PC-9 (cell line): ENCODE measurements around the gene ATE1. TPM values are rescaled to one million over a fixed set of nuclear protein-coding genes. Genes with fewer than 3 reads are reported as not detected.

Experiments used
- BruUV-seq: library from RNA; stranded (reverse); fragments of 400-500 nt; replicated peaks from 2 replicates; lab custom pipeline; 2021; lab: Mats Ljungman, UMichigan
- CTCF ChIA-PET: fragments of 300-600 bp; sonication (Branson Sonifier 250); formaldehyde crosslinking; loops from one replicate; lab custom pipeline; 2022; ENCODE audit warnings: antibody characterized with exemption; lab: Charles Lee
- POLR2A ChIA-PET: fragments of 300-600 bp; sonication (Branson Sonifier 250); formaldehyde crosslinking; loops from one replicate; lab custom pipeline; 2022; ENCODE audit warnings: antibody characterized with exemption; ENCODE audit not compliant: unreplicated experiment; lab: Charles Lee
- DNase-seq, 2 experiments: peaks; one replicate each; pipeline versions ENCODE4 v3.0.0 to v3.0.0-alpha.2; 2015 to 2022; ENCODE audit warnings: mixed read lengths in 1 of 2
- H2AFZ ChIP-seq: fragments of 200-600 bp; sonication (generic); 2 replicates; pipeline ENCODE4 v1.8.1; 2017; ENCODE audit warnings: antibody characterized with exemption
- H3F3A ChIP-seq: fragments of 200-600 bp; sonication (generic); 2 replicates; pipeline ENCODE4 v1.8.1; 2017; ENCODE audit warnings: antibody characterized with exemption, mild to moderate bottlenecking, low read depth; ENCODE audit not compliant: insufficient read depth
- H3K27ac ChIP-seq: fragments of 200-600 bp; sonication (generic); 2 replicates; pipeline ENCODE4 v1.6.1; 2016; ENCODE audit warnings: mixed run types
- H3K27me3 ChIP-seq: fragments of 200-600 bp; sonication (generic); 2 replicates; pipeline ENCODE4 v1.6.1; 2016; ENCODE audit warnings: low read depth, mixed run types; ENCODE audit not compliant: insufficient read depth
- H3K36me3 ChIP-seq: fragments of 200-600 bp; sonication (generic); 2 replicates; pipeline ENCODE4 v1.6.1; 2016; ENCODE audit warnings: low read depth, mixed run types
- H3K4me1 ChIP-seq: fragments of 200-600 bp; sonication (generic); replicated peaks from 2 replicates; pipeline ENCODE4 v1.6.1; 2016; ENCODE audit warnings: mixed run types; ENCODE audit not compliant: insufficient read depth
- H3K4me2 ChIP-seq: fragments of 200-600 bp; sonication (generic); 2 replicates; pipeline ENCODE4 v1.6.1; 2017; ENCODE audit warnings: mixed run types
- H3K4me3 ChIP-seq: fragments of 200-600 bp; sonication (generic); 2 replicates; pipeline ENCODE4 v1.6.1; 2016; ENCODE audit warnings: mixed run types
- H3K79me2 ChIP-seq: fragments of 200-600 bp; sonication (generic); 2 replicates; pipeline ENCODE4 v1.6.1; 2017; ENCODE audit warnings: low read depth, mixed run types
- H3K9me2 ChIP-seq: fragments of 200-600 bp; sonication (generic); 2 replicates; pipeline ENCODE4 v1.8.1; 2017; ENCODE audit warnings: mild to moderate bottlenecking; ENCODE audit not compliant: insufficient read depth
- H3K9me3 ChIP-seq: fragments of 200-600 bp; sonication (generic); 2 replicates; pipeline ENCODE4 v1.8.1; 2016; ENCODE audit warnings: low read depth; ENCODE audit not compliant: insufficient read depth
- H4K20me1 ChIP-seq: fragments of 200-600 bp; sonication (generic); 2 replicates; pipeline ENCODE4 v1.8.1; 2017; ENCODE audit not compliant: insufficient read depth
- EZH2 ChIP-seq: fragments of 200-600 bp; sonication (generic); IDR thresholded peaks from 2 replicates; pipeline ENCODE4 v1.8.0; 2017; ENCODE audit warnings: antibody characterized with exemption, low read depth
- intact Hi-C: fragments of 100-400 bp; cut with micrococcal nuclease; formaldehyde crosslinking; loops from one replicate; pipeline ENCODE4 v1.10.0; 2022; ENCODE audit not compliant: unreplicated experiment
- total RNA-seq: library from RNA; stranded (reverse); gene quantifications from 2 replicates; pipeline ENCODE4 v1.2.3, GENCODE V29; 2021
- TF ChIP-seq, protein P1 (sequence below): fragments of 200-600 bp; sonication (generic); conservative IDR thresholded peaks from 2 replicates; pipeline ENCODE4 v1.6.1; 2017; ENCODE audit warnings: mixed run types, antibody characterized with exemption, mild to moderate bottlenecking, moderate library complexity

The ATE1 gene
- total RNA-seq, 1 experiment from 2014 or later: 14.8 TPM

- CTCF ChIA-PET: no interaction called here
- Histone ChIP-seq H3F3A (no peaks in the 10 kb centered on the region), H3K27me3 (no peaks in the 10 kb centered on the region), H3K4me3 (no peak overlapping the region), H4K20me1 (no peaks in the 10 kb centered on the region), H3K27ac (no peak overlapping the region), H3K4me1 (peaks cover 9% of the 10 kb centered on the region; the same call in 1 of the 2 replicates), H3K79me2 (no peaks in the 10 kb centered on the region), H3K9me3 (no peaks in the 10 kb centered on the region), H2AFZ (no peak overlapping the region), H3K9me2 (no peaks in the 10 kb centered on the region), H3K4me2 (no peak overlapping the region), H3K36me3 (no peaks in the 10 kb centered on the region)
- POLR2A ChIA-PET: no interaction called here
- no peak for DNase-seq
- intact Hi-C loops: no loop called here
- TF ChIP-seq EZH2: no peak
- TF ChIP-seq, protein P1, sequence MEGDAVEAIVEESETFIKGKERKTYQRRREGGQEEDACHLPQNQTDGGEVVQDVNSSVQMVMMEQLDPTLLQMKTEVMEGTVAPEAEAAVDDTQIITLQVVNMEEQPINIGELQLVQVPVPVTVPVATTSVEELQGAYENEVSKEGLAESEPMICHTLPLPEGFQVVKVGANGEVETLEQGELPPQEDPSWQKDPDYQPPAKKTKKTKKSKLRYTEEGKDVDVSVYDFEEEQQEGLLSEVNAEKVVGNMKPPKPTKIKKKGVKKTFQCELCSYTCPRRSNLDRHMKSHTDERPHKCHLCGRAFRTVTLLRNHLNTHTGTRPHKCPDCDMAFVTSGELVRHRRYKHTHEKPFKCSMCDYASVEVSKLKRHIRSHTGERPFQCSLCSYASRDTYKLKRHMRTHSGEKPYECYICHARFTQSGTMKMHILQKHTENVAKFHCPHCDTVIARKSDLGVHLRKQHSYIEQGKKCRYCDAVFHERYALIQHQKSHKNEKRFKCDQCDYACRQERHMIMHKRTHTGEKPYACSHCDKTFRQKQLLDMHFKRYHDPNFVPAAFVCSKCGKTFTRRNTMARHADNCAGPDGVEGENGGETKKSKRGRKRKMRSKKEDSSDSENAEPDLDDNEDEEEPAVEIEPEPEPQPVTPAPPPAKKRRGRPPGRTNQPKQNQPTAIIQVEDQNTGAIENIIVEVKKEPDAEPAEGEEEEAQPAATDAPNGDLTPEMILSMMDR: no peak
- no TSS peak for BruUV-seq
Measured at GRCh38 chr10:121838149-121838548, 89.7 kb downstream of the ATE1 start.

GRCh38 chr10:121836171-121836570 is 91.7 kb downstream of the ATE1 start:
- no peaks in the 10 kb centered on the region for H3K9me2 ChIP-seq
- no peaks in the 10 kb centered on the region for H3K36me3 ChIP-seq
- no TSS peak for BruUV-seq
- no peak overlapping the region for H3K4me2 ChIP-seq
- DNase-seq: no peak
- H3K9me3 ChIP-seq: no peaks in the 10 kb centered on the region
- no peaks in the 10 kb centered on the region for H3K27me3 ChIP-seq
- H3F3A ChIP-seq: no peaks in the 10 kb centered on the region
- H3K79me2 ChIP-seq: no peaks in the 10 kb centered on the region
- H4K20me1 ChIP-seq: no peaks in the 10 kb centered on the region
- intact Hi-C loops: no loop called here
- TF ChIP-seq EZH2: no peak
- TF ChIP-seq, protein P1: no peak
- POLR2A ChIA-PET: no interaction called here
- H3K4me1 ChIP-seq: no peaks in the 10 kb centered on the region
- no peak overlapping the region for H3K27ac ChIP-seq
- no peak overlapping the region for H3K4me3 ChIP-seq
- H2AFZ ChIP-seq: no peak overlapping the region
- CTCF ChIA-PET: no interaction called here

DNA sequence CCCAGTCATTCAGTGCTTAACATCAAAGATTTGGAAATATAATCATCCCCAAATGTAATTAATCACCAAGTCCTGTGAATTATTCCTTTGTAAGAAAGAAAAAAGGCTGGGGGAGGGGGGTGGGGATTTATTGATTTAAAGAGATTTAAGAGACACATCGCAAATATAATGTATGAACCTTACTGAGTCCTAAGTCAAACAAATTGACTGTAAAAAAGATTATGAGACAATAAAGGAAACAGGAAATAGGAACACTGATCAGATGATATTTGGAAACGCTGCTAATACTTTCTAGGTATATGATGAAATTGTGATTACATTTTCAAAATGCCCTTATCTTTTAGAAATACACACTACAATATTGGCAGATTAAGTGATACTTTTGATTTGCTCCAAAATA is 92.5 kb downstream of the ATE1 start:
- no peaks in the 10 kb centered on the region for H3K4me1 ChIP-seq
- H3K9me3 ChIP-seq: no peaks in the 10 kb centered on the region
- H3K36me3 ChIP-seq: no peaks in the 10 kb centered on the region
- H3F3A ChIP-seq: no peaks in the 10 kb centered on the region
- BruUV-seq: no TSS peak
- H3K27me3 ChIP-seq: no peaks in the 10 kb centered on the region
- H2AFZ ChIP-seq: no peak overlapping the region
- H3K9me2 ChIP-seq: no peaks in the 10 kb centered on the region
- no peak for DNase-seq
- ChIA-PET POLR2A (no interaction called here), CTCF (no interaction called here)
- intact Hi-C loops: no loop called here
- no peak overlapping the region for H3K27ac ChIP-seq
- TF ChIP-seq, protein P1: no peak
- no peak for TF ChIP-seq EZH2
- no peaks in the 10 kb centered on the region for H3K79me2 ChIP-seq
- H4K20me1 ChIP-seq: no peaks in the 10 kb centered on the region
- H3K4me3 ChIP-seq: no peak overlapping the region
- no peak overlapping the region for H3K4me2 ChIP-seq
